Subcutaneous adipose tissue (tissue), 4 donors: Measurements from ENCODE around the gene NME4. TPM values are rescaled to one million over a fixed set of nuclear protein-coding genes. Genes with fewer than 3 reads are reported as not detected.

Source experiments
- total RNA-seq, 4 donors: library from RNA; depleted of rRNA; stranded (reverse); fragments of >200 nt; gene quantifications; one replicate each; pipeline ENCODE4 v1.1.0, GENCODE V29; 2016
- TF ChIP-seq, protein P1 (sequence below): fragments of 450-650 bp; IDR thresholded peaks from one replicate; pipeline ENCODE4 v1.5.1; 2016; ENCODE audit warnings: low read depth, mild to moderate bottlenecking, control low read depth, antibody characterized with exemption, moderate library complexity

The NME4 gene
- total RNA-seq, 4 donors from 2014 or later, result 62.1 to 120 (median 96.5) TPM

GRCh38 chr16:401468-402348, 4.7 kb downstream of the NME4 start, which contains the start of gene DECR2:
Gene DECR2 (plus strand): TSS chr16:401885. CDS start chr16:401964, 79 bp downstream.
- TF ChIP-seq, protein P1, sequence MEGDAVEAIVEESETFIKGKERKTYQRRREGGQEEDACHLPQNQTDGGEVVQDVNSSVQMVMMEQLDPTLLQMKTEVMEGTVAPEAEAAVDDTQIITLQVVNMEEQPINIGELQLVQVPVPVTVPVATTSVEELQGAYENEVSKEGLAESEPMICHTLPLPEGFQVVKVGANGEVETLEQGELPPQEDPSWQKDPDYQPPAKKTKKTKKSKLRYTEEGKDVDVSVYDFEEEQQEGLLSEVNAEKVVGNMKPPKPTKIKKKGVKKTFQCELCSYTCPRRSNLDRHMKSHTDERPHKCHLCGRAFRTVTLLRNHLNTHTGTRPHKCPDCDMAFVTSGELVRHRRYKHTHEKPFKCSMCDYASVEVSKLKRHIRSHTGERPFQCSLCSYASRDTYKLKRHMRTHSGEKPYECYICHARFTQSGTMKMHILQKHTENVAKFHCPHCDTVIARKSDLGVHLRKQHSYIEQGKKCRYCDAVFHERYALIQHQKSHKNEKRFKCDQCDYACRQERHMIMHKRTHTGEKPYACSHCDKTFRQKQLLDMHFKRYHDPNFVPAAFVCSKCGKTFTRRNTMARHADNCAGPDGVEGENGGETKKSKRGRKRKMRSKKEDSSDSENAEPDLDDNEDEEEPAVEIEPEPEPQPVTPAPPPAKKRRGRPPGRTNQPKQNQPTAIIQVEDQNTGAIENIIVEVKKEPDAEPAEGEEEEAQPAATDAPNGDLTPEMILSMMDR, result no peak

DNA sequence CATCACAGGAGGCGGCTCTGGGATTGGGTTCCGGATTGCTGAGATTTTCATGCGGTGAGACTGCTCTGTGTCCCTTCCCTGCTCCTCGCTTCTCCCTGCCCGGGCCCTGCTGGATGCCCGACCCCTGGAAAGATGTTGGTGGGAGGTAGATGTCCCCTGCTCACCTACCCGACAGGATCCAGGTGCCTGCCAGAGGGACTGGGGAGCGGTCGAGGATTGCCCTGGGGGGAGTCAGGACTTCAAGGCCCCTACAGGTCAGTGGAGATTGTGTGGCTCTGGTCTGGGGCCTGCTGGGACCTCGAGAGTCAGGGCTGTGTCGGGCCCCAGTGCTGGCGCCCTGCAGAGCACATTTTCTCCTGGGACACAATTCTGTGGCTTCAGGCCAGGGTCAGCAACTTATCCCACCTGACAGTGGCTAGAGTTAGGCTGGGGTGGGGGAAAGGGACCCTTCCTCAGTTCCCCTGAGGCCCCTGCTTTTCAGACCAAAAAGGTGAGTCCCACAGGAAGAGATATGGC, 8.0 kb downstream of the NME4 start:
- TF ChIP-seq, protein P1, result no peak

GRCh38 chr16:405548-406506, 8.8 kb downstream of the NME4 start:
- TF ChIP-seq, protein P1, result no peak

GRCh38 chr16:407253-407652, 10.3 kb downstream of the NME4 start:
- TF ChIP-seq, protein P1, result no peak

DNA sequence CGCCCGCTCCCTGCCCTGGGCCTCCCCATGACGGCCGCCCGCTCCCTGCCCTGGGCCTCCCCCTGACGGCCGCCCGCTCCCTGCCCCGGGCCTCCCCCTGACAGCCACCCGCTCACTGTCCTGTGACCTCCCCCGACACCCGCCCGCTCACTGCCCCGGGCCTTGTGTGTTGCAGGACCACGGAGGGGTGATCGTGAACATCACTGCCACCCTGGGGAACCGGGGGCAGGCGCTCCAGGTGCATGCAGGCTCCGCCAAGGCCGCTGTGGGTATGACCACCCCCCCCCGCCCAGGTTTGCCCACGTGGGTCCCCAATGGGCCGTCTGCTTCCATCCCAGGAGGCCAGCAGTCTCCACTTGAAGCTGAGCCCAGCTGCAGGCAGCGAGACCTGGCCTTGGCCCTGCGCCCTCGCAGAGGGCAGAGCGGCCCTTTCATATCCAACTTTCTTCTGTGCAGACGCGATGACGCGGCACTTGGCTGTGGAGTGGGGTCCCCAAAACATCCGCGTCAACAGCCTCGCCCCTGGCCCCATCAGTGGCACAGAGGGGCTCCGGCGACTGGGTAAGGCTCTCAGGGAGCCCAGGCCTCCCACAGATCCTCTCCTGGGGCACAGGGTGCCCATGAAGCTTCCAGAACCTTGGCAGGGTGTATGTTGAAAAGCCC, 13.6 kb downstream of the NME4 start:
- TF ChIP-seq, protein P1, result no peak

GRCh38 chr16:411576-412265, 14.7 kb downstream of the NME4 start:
- TF ChIP-seq, protein P1, result no peak
